Panc1 (cell line): ENCODE data around the gene ZFP69. TPM values are rescaled to one million over a fixed set of nuclear protein-coding genes. Genes with fewer than 3 reads are reported as not detected.
A peak's percentile ranks its signal among the peaks of the same experiment; 100 is the strongest.

Experiments used
- ATAC-seq: fragments of 200-7000 bp; cut with Tn5 transposase; 2 replicates; pipeline ENCODE4 v1.9.1; 2020; ENCODE audit warnings: mild to moderate bottlenecking, moderate library complexity
- BruUV-seq: library from RNA; stranded (reverse); fragments of 400-500 nt; replicated peaks from 2 replicates; lab custom pipeline; 2021; lab: Mats Ljungman, UMichigan
- CTCF ChIA-PET: fragments of 300-600 bp; sonication (Branson Sonifier 250); formaldehyde crosslinking; loops from one replicate; lab custom pipeline; 2022; ENCODE audit warnings: antibody characterized with exemption; lab: Charles Lee
- POLR2A ChIA-PET: fragments of 300-600 bp; sonication (Branson Sonifier 250); formaldehyde crosslinking; loops from one replicate; lab custom pipeline; 2022; ENCODE audit warnings: antibody characterized with exemption; lab: Charles Lee
- DNase-seq: peaks from one replicate; pipeline ENCODE4 v3.0.0-alpha.2; 2010; ENCODE audit warnings: low read depth, low spot score
- H3K27ac ChIP-seq: 2 replicates; pipeline ENCODE4 v1.5.1; 2011; ENCODE audit warnings: mild to moderate bottlenecking, low read length, inconsistent platforms
- H3K27me3 ChIP-seq: fragments of 200-500 bp; sonication (Bioruptor generic); 2 replicates; pipeline ENCODE4 v1.6.0; 2014; ENCODE audit warnings: low read length, inconsistent platforms; ENCODE audit not compliant: control insufficient read depth, insufficient read depth
- H3K36me3 ChIP-seq: fragments of 200-500 bp; sonication (Bioruptor generic); 2 replicates; pipeline ENCODE4 v1.5.1; 2014; ENCODE audit warnings: inconsistent platforms, mild to moderate bottlenecking, low read length, moderate library complexity; ENCODE audit not compliant: control insufficient read depth, insufficient read depth
- H3K4me1 ChIP-seq: 2 replicates; pipeline ENCODE4 v1.5.1; 2011; ENCODE audit warnings: inconsistent platforms, mild to moderate bottlenecking, low read length, moderate library complexity; ENCODE audit not compliant: control insufficient read depth, insufficient read depth
- H3K4me3 ChIP-seq, 2 experiments: 2 replicates each; pipeline ENCODE4 v1.5.1; 2011 to 2012; ENCODE audit warnings: low read depth in 2 of 2, low read length in 2 of 2, mild to moderate bottlenecking in 2 of 2, inconsistent platforms in 1 of 2, moderate library complexity in 1 of 2
- H3K9me3 ChIP-seq: fragments of 200-500 bp; sonication (Bioruptor generic); 2 replicates; pipeline ENCODE4 v1.5.1; 2014; ENCODE audit warnings: low read depth, mild to moderate bottlenecking, inconsistent platforms, low read length, moderate library complexity; ENCODE audit not compliant: control insufficient read depth, insufficient read depth
- POLR2AphosphoS5 ChIP-seq: IDR thresholded peaks from 2 replicates; pipeline ENCODE4 v1.6.1; 2012; ENCODE audit warnings: mild to moderate bottlenecking, low read depth, low read length, moderate library complexity
- REST ChIP-seq, 2 experiments: IDR thresholded peaks; 2 replicates each; pipeline ENCODE4 v1.6.1; 2011 to 2012; ENCODE audit warnings: low read depth in 2 of 2, control low read depth in 1 of 2, low read length in 1 of 2, mild to moderate bottlenecking in 1 of 2, moderate library complexity in 1 of 2; ENCODE audit not compliant: insufficient read depth in 1 of 2
- SIN3A ChIP-seq: IDR thresholded peaks from 2 replicates; pipeline ENCODE4 v1.6.1; 2012; ENCODE audit warnings: low read depth, mild to moderate bottlenecking, low read length, moderate library complexity, borderline replicate concordance; ENCODE audit not compliant: insufficient read depth
- TCF7L2 ChIP-seq: IDR thresholded peaks from 2 replicates; pipeline ENCODE4 v1.6.1; 2011; ENCODE audit warnings: mild to moderate bottlenecking, low read depth, low read length, inconsistent platforms
- in situ Hi-C: cut with HindIII; loops from 2 replicates; pipeline ENCODE4 v1.10.0; 2016; ENCODE audit warnings: low sequenced_read_pairs, low pct_unique_long_range_greater_than_20kb
- intact Hi-C: fragments of 100-400 bp; cut with micrococcal nuclease; formaldehyde crosslinking; loops from one replicate; pipeline ENCODE4 v1.10.0; 2022; ENCODE audit not compliant: unreplicated experiment
- total RNA-seq: library from RNA; stranded (reverse); gene quantifications from one replicate; pipeline ENCODE4 v1.2.1, GENCODE V29; 2021; ENCODE audit not compliant: unreplicated experiment
- TF ChIP-seq, protein P1 (sequence below): fragments of 450-650 bp; IDR thresholded peaks from 2 replicates; pipeline ENCODE4 v1.5.1; 2017; ENCODE audit warnings: mild to moderate bottlenecking

The ZFP69 gene
- total RNA-seq, 1 experiment from 2014 or later = 6.4 TPM

- no peak overlapping the region for H3K27ac ChIP-seq
- no peak overlapping the region for H3K4me3 ChIP-seq
- in situ Hi-C loops = no loop called here
- CTCF ChIA-PET = no interaction called here
- intact Hi-C loops = no loop called here
- H3K36me3 ChIP-seq = peaks cover 5% of the 10 kb centered on the region
- POLR2A ChIA-PET = no interaction called here
- H3K27me3 ChIP-seq = no peaks in the 10 kb centered on the region
- no peak for DNase-seq
- TF ChIP-seq, protein P1, sequence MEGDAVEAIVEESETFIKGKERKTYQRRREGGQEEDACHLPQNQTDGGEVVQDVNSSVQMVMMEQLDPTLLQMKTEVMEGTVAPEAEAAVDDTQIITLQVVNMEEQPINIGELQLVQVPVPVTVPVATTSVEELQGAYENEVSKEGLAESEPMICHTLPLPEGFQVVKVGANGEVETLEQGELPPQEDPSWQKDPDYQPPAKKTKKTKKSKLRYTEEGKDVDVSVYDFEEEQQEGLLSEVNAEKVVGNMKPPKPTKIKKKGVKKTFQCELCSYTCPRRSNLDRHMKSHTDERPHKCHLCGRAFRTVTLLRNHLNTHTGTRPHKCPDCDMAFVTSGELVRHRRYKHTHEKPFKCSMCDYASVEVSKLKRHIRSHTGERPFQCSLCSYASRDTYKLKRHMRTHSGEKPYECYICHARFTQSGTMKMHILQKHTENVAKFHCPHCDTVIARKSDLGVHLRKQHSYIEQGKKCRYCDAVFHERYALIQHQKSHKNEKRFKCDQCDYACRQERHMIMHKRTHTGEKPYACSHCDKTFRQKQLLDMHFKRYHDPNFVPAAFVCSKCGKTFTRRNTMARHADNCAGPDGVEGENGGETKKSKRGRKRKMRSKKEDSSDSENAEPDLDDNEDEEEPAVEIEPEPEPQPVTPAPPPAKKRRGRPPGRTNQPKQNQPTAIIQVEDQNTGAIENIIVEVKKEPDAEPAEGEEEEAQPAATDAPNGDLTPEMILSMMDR = no peak
- TF ChIP-seq REST (IDR thresholded peaks at IDR 0.05; ENCODE audit: insufficient read depth in 1 of 2, low read depth in 2 of 2, low read length in 1 of 2) (no peak), POLR2AphosphoS5 (no peak), SIN3A (no peak), TCF7L2 (no peak)
- peaks cover 56% of the 10 kb centered on the region for H3K9me3 ChIP-seq
- H3K4me1 ChIP-seq = no peaks in the 10 kb centered on the region
- no peak for ATAC-seq
- BruUV-seq = no TSS peak
These were observed 22.2 kb upstream of the ZFP69 start for GRCh38 chr1:40454873-40455272.

- intact Hi-C loops (no loop called here), in situ Hi-C loops (no loop called here)
- peaks cover 4% of the 10 kb centered on the region for H3K36me3 ChIP-seq
- ATAC-seq (no peak), DNase-seq (no peak)
- H3K4me3 ChIP-seq = no peak overlapping the region
- H3K9me3 ChIP-seq = peaks cover 81% of the 10 kb centered on the region
- ChIA-PET POLR2A (no interaction called here), CTCF (no interaction called here)
- H3K27ac ChIP-seq = no peak overlapping the region
- no peaks in the 10 kb centered on the region for H3K4me1 ChIP-seq
- TF ChIP-seq TCF7L2 = no peak
- no peak for TF ChIP-seq REST (IDR thresholded peaks at IDR 0.05; ENCODE audit: insufficient read depth in 1 of 2, low read depth in 2 of 2, low read length in 1 of 2)
- TF ChIP-seq, protein P1 = no peak
- TF ChIP-seq SIN3A = no peak
- TF ChIP-seq POLR2AphosphoS5 = no peak
- H3K27me3 ChIP-seq = no peaks in the 10 kb centered on the region
- TSS peak; percentile 38 for BruUV-seq
These were observed 14.0 kb upstream of the ZFP69 start for GRCh38 chr1:40462956-40463590.
